Stimulated activated CD4-positive, alpha-beta T cell treated with anti-CD3 and anti-CD28 coated beads, Interleukin-12 subunit alpha, Interleukin-12 subunit beta, amount 100 ng/mL, for 4 hours (primary cell): ENCODE data around the gene TRIM34.
"Not testable (repeated sequence)": the region's sequence is repeated elsewhere in the genome, so short reads cannot be mapped to it uniquely, and the experiment has no call there.

Experiments used
- DNase-seq: peaks from one replicate; pipeline ENCODE4 v3.0.0-alpha.2; 2020

The TRIM34 gene

DNA sequence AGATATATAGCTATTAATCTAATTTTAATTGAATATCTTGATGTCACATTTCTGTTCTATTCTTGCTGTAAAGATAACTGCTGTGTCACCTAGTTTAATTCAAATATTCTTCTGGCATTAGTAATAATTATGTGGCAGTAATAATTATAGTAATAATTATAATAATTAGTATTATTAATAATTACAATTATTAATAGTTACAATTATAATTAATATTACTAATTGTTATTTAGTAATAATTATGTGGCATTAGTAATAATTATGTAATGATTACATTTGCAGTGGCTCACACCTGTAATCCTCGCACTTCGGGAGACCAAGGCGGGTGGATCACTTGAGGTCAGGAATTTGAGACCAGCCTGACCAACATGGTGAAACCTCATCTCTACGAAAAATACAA lies 61.6 kb downstream of the TRIM34 start:
- DNase-seq, result no peak

DNA sequence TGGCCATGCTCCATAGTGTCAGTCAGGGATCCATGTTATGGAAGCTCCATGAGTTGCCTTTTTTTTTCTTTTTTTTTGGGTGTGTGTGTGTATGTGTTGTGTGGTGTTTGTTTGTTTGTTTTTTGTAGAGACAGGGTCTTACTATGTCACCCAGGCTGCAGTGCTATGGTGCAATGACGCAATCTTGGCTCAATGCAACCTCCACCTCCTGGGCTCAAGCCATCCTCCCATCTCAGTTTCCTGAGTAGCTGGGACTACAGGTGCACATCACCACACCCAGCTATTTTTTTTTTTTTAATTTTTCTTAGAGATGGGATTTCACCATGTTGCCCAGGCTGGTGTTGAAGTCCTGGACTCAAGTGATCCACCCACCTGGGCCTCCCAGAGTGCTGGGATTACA lies 63.7 kb downstream of the TRIM34 start:
- no peak for DNase-seq

DNA sequence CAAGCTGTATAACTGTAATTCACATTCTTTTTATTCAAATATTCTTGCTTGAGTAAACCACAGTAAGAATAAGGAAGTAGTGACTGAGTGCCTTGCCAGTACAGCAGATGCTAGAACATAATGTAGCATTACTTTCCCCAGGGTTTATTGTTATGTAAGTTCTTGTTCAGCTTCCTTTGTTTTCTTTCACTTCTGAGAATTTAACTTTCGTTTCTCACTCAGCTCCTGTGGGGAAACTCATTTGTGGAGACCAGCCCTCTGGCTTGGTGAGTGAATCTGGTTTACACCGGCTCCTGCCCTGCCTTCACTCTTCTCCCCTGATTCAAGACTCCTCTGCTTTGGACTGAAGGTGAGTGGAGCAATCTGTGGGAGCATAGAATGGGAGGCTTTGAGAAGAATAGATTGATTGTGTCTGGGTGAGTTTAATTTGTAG lies 64.8 kb downstream of the TRIM34 start, which contains the start of gene TRIM22:
TRIM22 (plus strand) TSS at position 240 of the 433 bp plus-strand sequence. CDS start 6,443 bp downstream, outside the sequence.
- peak; percentile 30 for DNase-seq

DNA sequence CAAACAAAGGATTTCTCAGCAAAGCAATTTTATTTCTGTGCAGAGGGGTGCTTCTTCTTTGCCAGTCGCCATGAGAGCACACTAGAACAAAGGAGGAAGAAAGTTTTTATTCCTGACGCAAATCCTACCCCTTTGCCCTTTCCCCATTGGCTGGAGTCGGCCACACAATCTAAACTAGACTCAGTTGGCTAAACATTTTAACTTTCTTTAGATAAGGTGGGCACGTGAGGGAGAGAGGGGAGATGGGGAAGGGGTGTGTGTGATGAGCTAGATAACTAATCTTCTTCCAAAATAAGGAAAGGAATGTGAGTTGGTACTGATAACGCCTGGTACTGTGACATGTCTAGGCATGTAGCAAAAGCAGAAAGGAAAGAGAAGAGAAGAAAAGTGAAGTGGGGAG lies 65.4 kb downstream of the TRIM34 start:
- no peak for DNase-seq

DNA sequence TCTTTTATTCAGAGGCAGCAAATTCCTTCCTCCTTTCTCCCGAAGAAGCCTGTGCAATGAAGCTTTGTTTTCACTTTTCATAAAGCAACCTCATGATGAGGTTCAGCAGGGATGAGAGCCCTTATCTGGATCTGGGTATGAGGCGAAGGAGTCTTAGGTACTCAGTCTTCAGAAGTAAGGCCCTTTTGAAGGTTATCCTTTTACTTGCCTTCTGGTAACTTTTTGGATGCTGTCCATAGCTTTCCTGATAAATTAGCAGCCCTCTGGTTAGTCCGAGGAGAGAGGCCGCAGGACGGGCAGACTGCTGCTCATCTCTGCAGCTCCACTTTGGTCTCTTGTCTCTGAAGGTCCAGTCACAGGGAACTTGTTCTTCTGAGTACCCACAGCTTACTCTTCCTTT lies 65.9 kb downstream of the TRIM34 start:
- DNase-seq, result no peak

DNA sequence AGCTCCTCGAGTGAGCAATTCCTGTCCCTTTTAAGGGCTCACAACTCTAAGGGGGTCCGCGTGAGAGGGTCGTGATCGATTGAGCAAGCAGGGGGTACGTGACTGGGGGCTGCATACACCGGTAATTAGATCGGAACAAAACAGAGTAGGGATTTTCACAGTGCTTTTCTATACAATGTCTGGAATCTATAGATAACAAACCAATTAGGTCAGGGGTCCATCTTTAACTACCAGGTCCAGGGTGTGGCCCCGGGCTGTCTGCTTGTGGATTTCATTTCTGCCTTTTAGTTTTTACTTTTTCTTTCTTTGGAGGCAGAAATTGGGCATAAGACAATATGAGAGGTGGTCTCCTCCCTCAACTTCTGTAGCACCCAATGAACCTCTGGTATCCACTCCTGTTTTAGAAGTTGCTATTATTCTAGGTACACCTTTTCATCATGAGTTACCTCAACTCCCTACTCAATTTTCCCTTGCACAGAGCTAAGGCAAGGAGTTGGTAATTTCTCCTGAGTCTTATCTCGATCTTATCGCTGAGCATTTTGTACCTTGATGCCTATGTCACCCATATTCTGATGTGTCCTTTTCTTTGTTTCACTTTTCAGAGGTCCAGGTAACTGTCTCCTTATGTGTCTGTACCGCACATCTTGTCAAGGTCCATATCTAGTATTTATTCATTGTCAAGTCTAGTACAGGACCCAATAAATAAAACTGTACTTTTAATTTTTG lies 66.6 kb downstream of the TRIM34 start:
- DNase-seq, result not testable (repeated sequence)

DNA sequence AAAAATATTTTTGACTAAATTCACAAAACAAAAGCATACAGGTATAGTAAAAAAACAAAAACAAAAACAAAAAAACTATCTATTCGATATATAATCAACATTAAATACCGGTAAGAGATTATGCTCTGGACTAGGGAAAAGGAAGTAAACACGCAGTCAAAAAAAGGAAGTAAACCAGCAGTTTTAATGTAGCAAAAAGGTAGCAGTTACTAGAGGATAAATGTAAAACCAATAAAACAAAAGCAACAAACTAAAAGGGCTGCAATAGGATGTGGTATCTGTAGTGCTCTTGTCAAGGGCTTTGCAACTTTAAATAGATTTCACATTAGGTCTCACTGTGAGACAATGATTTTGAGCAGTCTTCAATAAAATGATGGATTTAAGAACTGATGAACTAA lies 67.2 kb downstream of the TRIM34 start:
- DNase-seq, result no peak
